HepG2 (cell line): ENCODE results near the gene PAFAH1B2. TPM values are rescaled to one million over a fixed set of nuclear protein-coding genes. Genes with fewer than 3 reads are reported as not detected.
A peak's percentile ranks its signal among the peaks of the same experiment; 100 is the strongest.

ENCODE experiments used
- DRAP1 ChIP-seq: IDR thresholded peaks from 2 replicates; pipeline ENCODE4 v1.6.1; 2016; ENCODE audit warnings: missing genetic modification reagents, missing compliant biosample characterization
- GABPA ChIP-seq, 2 experiments: IDR thresholded peaks; 2 replicates each; pipeline ENCODE4 v1.6.1; 2011 to 2016; ENCODE audit warnings: low read depth in 2 of 2, low read length in 1 of 2, missing biosample characterization in 1 of 2, missing genetic modification characterization in 1 of 2
- GABPB1 ChIP-seq: IDR thresholded peaks from 2 replicates; pipeline ENCODE4 v1.6.1; 2016; ENCODE audit warnings: mild to moderate bottlenecking, missing genetic modification reagents, moderate library complexity, missing compliant biosample characterization
- HINFP ChIP-seq: sonication (generic); formaldehyde crosslinking; IDR thresholded peaks from 2 replicates; pipeline ENCODE4 v1.4.0; 2020; ENCODE audit warnings: low read depth, mild to moderate bottlenecking, missing genetic modification reagents
- KDM5A ChIP-seq: fragments of 200-600 bp; sonication (generic); IDR thresholded peaks from 2 replicates; pipeline ENCODE4 v1.7.0; 2018; ENCODE audit warnings: antibody characterized with exemption, mild to moderate bottlenecking, low read length, borderline replicate concordance
- PREB ChIP-seq: sonication (generic); formaldehyde crosslinking; IDR thresholded peaks from 2 replicates; pipeline ENCODE4 v1.4.0; 2020; ENCODE audit warnings: missing genetic modification reagents
- SP5 ChIP-seq: IDR thresholded peaks from 2 replicates; pipeline ENCODE4 v1.6.1; 2016; ENCODE audit warnings: low read depth, borderline replicate concordance
- THAP11 ChIP-seq: IDR thresholded peaks from 2 replicates; pipeline ENCODE4 v1.6.1; 2016; ENCODE audit warnings: missing biosample characterization, missing genetic modification reagents
- ZNF143 ChIP-seq: sonication (generic); formaldehyde crosslinking; IDR thresholded peaks from 2 replicates; pipeline ENCODE4 v1.4.0; 2020; ENCODE audit warnings: missing genetic modification reagents
- ZNF354B ChIP-seq: sonication (generic); formaldehyde crosslinking; IDR thresholded peaks from 2 replicates; pipeline ENCODE4 v1.8.0; 2022; ENCODE audit warnings: mild to moderate bottlenecking, missing genetic modification reagents
- ZNF710 ChIP-seq: sonication (generic); formaldehyde crosslinking; IDR thresholded peaks from 2 replicates; pipeline ENCODE4 v1.5.0; 2020; ENCODE audit warnings: mild to moderate bottlenecking, missing genetic modification reagents, borderline replicate concordance
- ZSCAN9 ChIP-seq: IDR thresholded peaks from 2 replicates; pipeline ENCODE4 v1.6.1; 2016; ENCODE audit warnings: borderline replicate concordance
- polyA plus RNA-seq, 8 experiments: library from polyadenylated mRNA; depleted of rRNA in 3 of 8; stranded (reverse) in 7 of 8; unstranded in 1 of 8; fragments of >200 nt; fragmentation: Illumina TruSeq in 4 of 8; extraction: Trizol in 4 of 8; gene quantifications; 2 replicates each; pipeline versions ENCODE4 v1.2.1 to v1.2.3, GENCODE V29; 2011 to 2016; ENCODE audit warnings: low read depth in 4 of 8, missing spikeins in 1 of 8, mixed read lengths in 1 of 8; ENCODE audit not compliant: insufficient read depth in 1 of 8
- total RNA-seq, 5 experiments: library from RNA; depleted of rRNA; stranded (reverse); fragments of >200 nt; fragmentation: Illumina TruSeq; extraction: Trizol; gene quantifications; 2 replicates each; pipeline ENCODE4 v1.2.3, GENCODE V29; 2016; ENCODE audit warnings: low read depth in 1 of 5
- TF ChIP-seq, protein P1 (sequence below): IDR thresholded peaks from 2 replicates; pipeline ENCODE4 v1.6.1; 2016; ENCODE audit warnings: low read depth, control low read depth
- TF ChIP-seq, protein P2 (sequence below): sonication (generic); formaldehyde crosslinking; IDR thresholded peaks from 2 replicates; pipeline ENCODE4 v1.4.0; 2020; ENCODE audit warnings: missing genetic modification reagents
- TF ChIP-seq, protein P3 (sequence below): sonication (generic); formaldehyde crosslinking; IDR thresholded peaks from 2 replicates; pipeline ENCODE4 v1.8.1; 2023; ENCODE audit warnings: mild to moderate bottlenecking, missing genetic modification reagents, borderline replicate concordance
- TF ChIP-seq, protein P4 (sequence below), 2 experiments: sonication (generic) in 1 of 2; formaldehyde crosslinking in 1 of 2; IDR thresholded peaks; 2 replicates each; pipeline versions ENCODE4 v1.4.0 to v1.6.1; 2018 to 2020; ENCODE audit warnings: missing genetic modification reagents in 2 of 2, borderline replicate concordance in 1 of 2, low read depth in 1 of 2, mild to moderate bottlenecking in 1 of 2, missing biosample characterization in 1 of 2

The PAFAH1B2 gene
- total and polyA plus RNA-seq, 2 of the 13 experiments (the other 11 are each of a cell fraction or from before 2014, with no cell fraction given) = 28.8 to 104 TPM

GRCh38 chr11:117178210-117179034, 34.3 kb downstream of the PAFAH1B2 start, which contains the start of gene SIDT2 (continued):
- TF ChIP-seq PREB (CRISPR knock-in tag) (no peak), ZNF143 (no peak; the same call in 1 of the 2 replicates), ZNF710 (CRISPR knock-in tag) (no peak), DRAP1 (CRISPR knock-in tag) (peak; percentile 88), HINFP (CRISPR knock-in tag) (peak; percentile 91), ZNF354B (CRISPR knock-in tag) (no peak), THAP11 (CRISPR knock-in tag) (peak; percentile 63), GABPB1 (peak; percentile 71), ZSCAN9 (CRISPR knock-in tag) (0 out of 2 replicates have a peak, but pooled peaks have one; percentile 35), GABPA (IDR thresholded peaks at IDR 0.05; ENCODE audit: low read depth, low read length) (no peak), GABPA (CRISPR knock-in tag; IDR thresholded peaks at IDR 0.05; ENCODE audit: low read depth) (peak; percentile 40; the same call in 1 of the 2 replicates), SP5 (CRISPR knock-in tag) (peak; percentile 31; the same call in 1 of the 2 replicates), KDM5A (0 out of 2 replicates have a peak, but pooled peaks have one; percentile 11)
- TF ChIP-seq, protein P1, sequence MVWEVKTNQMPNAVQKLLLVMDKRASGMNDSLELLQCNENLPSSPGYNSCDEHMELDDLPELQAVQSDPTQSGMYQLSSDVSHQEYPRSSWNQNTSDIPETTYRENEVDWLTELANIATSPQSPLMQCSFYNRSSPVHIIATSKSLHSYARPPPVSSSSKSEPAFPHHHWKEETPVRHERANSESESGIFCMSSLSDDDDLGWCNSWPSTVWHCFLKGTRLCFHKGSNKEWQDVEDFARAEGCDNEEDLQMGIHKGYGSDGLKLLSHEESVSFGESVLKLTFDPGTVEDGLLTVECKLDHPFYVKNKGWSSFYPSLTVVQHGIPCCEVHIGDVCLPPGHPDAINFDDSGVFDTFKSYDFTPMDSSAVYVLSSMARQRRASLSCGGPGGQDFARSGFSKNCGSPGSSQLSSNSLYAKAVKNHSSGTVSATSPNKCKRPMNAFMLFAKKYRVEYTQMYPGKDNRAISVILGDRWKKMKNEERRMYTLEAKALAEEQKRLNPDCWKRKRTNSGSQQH (CRISPR knock-in tag) = no peak
- TF ChIP-seq, protein P2, sequence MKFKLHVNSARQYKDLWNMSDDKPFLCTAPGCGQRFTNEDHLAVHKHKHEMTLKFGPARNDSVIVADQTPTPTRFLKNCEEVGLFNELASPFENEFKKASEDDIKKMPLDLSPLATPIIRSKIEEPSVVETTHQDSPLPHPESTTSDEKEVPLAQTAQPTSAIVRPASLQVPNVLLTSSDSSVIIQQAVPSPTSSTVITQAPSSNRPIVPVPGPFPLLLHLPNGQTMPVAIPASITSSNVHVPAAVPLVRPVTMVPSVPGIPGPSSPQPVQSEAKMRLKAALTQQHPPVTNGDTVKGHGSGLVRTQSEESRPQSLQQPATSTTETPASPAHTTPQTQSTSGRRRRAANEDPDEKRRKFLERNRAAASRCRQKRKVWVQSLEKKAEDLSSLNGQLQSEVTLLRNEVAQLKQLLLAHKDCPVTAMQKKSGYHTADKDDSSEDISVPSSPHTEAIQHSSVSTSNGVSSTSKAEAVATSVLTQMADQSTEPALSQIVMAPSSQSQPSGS = peak; percentile 96
- TF ChIP-seq, protein P3, sequence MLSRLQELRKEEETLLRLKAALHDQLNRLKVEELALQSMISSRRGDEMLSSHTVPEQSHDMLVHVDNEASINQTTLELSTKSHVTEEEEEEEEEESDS (CRISPR knock-in tag) = no peak
- TF ChIP-seq, protein P4, sequence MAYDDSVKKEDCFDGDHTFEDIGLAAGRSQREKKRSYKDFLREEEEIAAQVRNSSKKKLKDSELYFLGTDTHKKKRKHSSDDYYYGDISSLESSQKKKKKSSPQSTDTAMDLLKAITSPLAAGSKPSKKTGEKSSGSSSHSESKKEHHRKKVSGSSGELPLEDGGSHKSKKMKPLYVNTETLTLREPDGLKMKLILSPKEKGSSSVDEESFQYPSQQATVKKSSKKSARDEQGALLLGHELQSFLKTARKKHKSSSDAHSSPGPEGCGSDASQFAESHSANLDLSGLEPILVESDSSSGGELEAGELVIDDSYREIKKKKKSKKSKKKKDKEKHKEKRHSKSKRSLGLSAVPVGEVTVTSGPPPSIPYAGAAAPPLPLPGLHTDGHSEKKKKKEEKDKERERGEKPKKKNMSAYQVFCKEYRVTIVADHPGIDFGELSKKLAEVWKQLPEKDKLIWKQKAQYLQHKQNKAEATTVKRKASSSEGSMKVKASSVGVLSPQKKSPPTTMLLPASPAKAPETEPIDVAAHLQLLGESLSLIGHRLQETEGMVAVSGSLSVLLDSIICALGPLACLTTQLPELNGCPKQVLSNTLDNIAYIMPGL (CRISPR knock-in tag; IDR thresholded peaks at IDR 0.05; ENCODE audit: borderline replicate concordance in 1 of 2, low read depth in 1 of 2) = 0 out of 4 replicates have a peak, but pooled peaks of 1 of the 2 experiments have one; percentile 25
